Activated CD4-positive, alpha-beta T cell treated with anti-CD3 and anti-CD28 coated beads, Interleukin-2, amount 50 U/mL, for 4 hours (primary cell): Measurements from ENCODE around the gene KCTD6.

ENCODE experiments used
- DNase-seq, 2 experiments: peaks; one replicate each; pipeline ENCODE4 v3.0.0-alpha.2; 2020

Gene KCTD6

DNA sequence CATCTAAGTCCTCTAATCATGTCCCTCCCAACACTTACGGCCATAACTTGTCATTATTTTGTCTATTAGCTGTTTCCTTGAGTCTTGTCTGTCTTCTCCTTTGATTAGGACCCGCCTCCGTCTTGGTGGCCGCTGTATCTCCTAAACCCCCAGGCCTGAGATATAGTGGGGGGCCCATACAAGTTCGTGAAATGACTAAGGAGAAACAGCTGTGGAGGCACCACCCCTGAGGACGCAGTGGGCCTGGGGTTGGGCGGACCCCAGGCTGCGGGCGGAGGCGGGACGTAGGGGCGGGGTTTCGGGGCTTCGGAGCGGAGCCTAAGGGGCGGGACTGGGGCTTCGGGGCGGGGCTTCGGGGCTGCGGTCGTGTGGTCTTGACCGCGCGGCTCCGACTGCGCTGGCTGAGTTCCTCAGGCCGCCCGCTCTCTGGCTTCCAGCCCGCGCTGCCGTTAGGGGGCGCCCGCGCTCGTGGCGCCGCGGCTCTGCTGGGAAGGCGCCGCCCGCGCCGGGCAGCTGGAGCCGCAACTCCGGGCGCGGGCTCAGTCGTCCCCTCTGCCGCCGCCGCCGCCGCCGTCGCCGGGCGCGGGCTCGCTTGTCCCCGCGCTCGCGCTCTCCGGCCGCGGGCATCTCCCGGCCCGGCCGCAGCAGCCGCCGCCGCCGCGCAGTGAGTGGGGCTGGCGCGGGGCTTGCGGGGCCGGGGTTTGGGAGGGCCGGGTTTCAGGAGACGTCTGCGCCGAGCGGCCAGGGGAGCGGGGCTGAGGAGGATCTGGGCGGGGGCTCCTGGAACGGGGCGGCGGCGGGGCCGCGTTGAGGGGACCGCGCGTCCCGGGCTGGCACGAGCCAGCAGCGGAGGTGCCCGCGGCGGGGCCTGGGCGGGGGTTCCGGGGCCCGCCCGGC is at the start of gene KCTD6:
Gene KCTD6, plus strand, starts transcription at position 591 of the 897 bp plus-strand sequence. CDS start 6,660 bp downstream, outside the sequence.
- DNase-seq: peak; percentile 78 to 80

DNA sequence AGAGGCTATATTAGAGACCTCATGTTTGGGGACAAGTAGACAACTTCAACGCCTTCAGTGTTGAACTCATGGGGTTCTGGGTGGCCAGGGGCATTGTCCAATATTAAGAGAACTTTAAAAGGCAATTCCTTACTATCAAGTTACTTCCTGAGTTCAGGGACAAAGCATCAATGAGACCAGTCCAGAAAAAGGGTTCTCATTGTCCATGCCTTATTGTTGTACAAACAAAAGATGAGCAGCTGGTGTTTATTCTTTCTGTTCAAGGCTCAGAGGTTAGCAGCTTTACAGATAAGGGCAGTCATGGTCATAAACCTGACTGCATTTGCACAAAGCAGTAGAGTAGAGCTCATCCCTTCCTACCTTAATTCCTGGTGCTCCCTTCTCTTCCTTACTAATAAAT is 39.7 kb upstream of the KCTD6 start:
- no peak for DNase-seq

DNA sequence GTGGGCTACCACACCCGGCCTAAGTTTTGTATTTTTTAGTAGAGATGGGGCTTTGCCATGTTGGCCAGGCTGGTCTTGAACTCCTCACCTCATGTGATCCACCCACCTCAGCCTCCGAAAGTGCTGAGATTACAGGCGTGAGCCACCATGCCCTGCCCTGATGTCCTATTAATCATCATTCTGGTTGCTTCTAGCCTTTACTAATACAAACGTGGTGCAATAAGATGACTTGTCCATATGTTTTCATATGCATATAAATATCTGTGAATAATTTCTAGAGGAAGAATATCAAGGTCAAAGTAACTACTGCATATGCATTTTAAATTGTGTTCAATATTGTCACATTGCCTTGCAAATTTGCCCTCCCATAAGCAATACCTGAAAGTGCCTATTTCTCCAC is 32.7 kb upstream of the KCTD6 start:
- no peak for DNase-seq

DNA sequence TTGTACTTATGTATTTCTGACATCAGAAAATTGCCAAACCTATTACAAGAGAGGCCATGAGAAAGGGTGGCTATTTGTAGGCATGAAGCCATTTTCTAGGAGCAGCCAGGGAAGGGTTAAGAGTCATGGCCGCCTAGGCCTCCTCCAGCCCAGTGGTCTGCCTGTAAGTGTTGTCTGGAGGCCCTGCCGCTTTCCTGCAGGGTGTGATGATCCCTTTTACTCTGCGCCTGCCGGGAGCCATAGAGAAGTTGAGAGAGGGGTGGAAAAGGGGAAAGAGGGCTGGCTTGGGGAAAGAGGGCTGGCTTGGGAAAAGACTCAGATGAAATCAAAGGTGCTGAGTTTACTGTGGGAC is 29.1 kb upstream of the KCTD6 start:
- no peak for DNase-seq

DNA sequence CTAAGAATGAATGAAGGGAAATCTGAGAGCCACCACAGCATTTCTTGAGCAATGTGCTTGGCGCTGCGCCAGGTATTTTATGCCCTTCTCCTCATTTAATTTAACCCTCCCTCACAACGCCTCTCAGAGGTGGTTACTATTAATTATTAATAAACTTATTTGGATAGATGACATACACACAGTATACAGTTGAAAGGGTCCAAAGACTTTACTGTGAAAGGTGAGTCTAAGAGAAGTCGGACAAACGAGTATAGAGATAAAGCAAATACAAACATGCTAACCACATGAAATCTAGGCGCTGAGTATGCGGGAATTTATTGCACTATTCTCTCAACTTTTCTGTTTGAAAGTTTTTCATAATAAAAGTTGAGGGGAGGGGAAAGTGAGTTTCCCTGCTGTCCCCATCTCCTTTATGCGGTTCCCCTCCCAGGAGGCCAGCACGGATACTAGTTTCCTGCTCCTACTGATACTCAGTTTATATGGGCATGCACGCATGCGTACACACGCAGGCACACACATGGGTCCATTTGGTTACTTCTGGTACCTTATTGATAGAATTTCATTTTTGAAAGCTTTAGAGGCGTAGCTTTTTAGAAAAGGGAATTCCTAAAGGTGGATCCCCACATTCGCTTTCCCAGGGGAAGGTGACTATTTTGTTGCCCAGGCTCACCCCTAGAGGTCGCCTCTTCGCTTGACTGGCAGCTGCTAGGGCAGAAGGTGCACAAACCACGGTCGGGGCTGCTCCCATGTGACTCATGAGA is 28.5 kb upstream of the KCTD6 start:
- peak; percentile 63 to 67 for DNase-seq

DNA sequence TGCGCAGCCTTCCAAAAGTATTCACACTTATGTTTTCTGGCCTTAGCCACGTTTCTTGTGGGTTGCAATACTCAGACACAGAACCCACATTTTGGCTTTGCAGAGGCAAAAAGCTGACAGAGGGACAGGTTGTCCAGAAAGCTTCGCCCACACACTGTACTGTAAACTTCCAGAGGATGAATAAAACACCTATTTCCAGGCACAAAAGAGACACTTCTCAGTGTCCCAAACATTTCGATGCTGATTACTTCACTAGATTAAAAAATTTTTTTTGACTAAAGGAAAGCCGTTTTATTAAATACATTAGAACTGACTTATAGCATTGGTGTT is 28.0 kb upstream of the KCTD6 start:
- no peak for DNase-seq

DNA sequence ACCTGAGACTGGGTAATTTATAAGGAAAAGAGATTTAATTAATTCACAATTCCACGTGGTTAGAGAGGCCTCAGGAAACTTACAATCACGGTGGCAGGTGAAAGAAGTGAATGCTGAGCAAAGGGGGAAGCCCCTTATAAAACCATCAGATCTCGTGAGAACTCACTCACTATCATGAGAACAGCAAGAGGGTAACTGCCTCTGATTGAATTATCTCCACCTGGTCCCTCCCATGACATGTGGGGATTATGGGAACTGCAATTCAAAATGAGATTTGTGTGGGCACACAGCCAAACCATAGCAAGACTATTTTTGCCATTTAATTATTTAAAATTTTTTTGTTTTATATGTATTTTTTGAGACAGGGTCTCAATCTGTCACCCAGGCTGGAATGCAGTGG is 27.0 kb upstream of the KCTD6 start:
- DNase-seq: no peak

DNA sequence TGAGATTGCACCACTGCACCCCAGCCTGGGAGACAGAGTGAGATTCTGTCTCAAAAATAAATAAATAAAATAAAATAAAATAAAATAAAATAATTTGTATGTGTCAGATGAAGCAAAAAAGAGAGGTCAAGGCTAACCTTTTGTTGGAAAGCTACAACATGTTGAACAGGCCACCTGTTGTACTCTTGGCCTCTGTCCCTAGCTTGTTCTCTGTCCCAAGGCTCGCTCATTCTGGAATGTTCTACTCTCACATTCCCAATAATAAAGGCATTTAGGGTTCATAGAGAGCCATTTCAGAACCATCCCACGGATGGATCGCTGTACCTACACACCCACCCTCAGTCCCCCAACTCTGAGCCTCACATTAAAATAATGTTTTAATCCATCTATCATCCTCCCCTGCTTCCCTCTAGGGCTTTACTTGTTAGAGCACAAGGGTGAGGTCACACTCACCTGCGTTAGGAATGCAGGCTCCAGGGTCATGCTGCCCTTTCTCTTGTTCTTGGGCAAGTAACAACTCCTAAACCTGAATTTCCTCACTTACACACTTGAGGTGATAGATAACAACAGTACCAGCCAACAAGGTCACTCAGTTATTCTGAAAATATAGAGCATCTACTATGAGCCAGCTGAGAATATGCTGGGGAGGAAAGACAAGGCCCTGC is 24.9 kb upstream of the KCTD6 start:
- DNase-seq: no peak

DNA sequence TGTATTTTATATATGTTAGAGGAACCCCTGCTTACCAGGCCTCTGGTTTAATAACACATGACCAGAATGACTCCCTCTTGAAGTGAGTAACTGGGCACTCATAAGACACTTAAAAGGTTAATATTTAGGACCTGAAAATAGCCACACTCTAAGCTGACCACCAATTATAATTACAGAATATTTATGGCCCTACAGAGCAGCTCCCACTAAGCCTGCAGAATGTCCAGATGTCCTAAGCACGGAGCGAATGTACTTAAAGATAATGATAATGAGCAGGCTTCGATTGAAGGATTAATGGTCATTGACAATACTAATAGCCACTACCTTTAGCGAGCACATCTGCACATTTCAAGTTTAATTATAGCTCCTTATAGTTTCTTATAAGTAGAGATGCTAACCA is 22.8 kb upstream of the KCTD6 start:
- no peak for DNase-seq

DNA sequence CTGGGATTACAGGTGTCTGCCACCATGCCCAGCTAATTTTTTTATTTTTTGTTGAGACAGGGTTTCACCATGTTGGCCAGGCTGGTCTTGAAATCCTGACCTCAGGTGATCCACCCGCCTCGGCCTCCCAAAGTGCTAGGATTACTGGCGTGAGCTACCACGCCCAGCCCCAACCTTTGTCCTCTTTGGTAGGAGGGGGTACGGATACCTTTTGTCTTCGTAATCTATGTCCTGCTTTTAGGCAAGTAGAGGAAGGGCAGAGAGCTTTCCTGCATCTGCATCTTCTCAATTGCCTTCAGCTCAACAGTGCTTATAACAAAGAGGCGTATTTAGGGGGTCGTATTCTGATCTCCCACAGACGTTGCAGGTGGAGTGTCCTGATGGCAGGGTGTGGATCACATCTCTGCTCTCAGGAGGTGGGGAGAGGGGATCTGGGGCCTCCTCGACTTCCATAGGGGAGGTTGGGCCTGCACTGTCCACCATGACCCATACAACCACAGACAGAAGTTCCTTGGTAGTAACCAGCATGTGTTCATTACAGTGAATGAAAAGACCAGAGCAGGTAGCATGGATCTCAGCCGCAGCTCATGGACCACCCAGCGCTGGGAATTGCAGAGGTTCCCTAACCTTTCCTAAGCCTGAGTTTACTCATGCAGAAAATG is 21.4 kb upstream of the KCTD6 start:
- DNase-seq: no peak

DNA sequence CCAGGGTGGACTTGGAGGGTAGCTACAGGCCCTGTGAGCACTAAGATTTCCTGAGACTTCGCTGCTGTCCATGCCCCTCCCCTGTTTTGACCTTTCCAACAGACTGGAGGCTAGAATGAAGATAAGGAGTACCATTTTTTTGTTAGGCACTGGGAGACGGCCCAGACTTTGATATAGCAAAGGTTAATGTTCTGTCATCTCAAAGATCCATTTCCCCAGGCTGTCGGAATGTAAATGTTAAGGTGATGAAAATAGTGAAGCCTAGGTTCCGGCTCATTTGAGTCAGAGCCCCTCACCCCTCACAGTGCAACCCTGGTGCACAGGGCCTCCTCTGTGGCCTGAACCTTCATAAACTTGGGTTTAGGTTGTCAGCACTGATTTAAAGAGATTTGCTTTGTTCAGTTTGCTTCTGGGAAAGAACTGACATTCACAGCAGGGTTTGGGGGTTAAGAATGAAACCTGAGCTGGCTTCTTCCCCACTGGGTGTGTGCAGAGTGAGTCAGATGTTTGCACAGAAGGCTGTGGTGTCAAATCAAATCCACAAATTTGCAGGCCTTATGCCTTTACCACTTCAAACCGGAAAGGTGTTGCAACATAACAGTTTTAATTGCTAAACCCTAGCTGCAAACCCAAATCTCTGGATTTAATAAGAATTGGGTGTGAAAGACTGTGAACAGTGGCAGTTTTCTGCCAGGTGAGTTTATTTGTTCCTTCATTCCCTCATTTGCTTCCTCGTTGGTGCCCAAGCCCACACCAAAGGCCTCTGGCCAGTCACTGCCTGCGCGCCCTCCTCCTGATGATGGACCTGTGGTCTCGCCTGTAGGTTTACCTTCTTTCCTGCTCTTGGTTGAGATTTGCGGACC is 20.6 kb upstream of the KCTD6 start:
- DNase-seq: no peak

DNA sequence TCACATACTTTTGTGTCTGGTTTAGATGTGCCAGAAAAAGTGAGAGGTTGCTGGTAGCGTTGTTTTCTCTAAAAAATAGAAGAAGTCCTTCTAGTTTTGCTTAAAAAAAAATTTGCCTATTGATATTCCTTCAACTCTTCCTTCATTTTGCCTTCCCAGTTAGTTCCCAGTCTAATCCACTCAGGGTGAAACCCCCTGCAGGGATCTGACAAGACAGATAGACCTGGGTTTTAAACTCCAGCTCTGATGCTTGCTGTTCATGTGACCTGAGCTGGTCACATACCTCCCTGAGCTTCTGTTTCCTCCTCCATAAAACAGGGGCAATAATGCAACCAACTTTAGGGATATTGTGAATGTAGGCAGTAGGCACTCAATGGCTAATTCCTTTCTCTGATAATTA is 18.6 kb upstream of the KCTD6 start:
- DNase-seq: no peak

DNA sequence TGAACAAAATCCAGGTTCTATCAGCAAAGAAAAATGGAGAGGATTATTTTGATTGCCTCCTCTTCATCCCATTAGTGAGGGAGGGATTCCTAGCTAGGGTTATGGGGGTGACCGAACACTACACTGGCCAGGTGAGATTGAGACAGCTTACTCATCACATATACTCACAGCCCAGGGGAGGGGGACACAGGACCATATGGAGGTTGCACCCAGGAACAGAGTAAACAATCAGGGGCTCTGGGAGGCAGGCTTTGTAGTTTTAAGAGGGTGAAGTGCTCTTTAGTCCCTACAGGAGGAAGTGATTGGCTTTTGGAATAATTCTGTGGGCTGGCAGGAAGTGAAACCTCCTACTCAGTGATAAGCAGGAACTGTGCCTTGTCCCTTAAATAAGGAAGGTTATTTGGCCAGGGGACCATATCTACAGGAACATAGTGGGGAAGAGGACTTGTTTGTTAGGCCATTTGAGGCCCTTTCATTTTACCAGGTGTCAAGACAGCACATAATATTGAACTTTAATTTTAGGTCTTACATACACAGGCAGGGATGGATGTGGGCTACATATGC is 17.5 kb upstream of the KCTD6 start:
- DNase-seq: no peak

DNA sequence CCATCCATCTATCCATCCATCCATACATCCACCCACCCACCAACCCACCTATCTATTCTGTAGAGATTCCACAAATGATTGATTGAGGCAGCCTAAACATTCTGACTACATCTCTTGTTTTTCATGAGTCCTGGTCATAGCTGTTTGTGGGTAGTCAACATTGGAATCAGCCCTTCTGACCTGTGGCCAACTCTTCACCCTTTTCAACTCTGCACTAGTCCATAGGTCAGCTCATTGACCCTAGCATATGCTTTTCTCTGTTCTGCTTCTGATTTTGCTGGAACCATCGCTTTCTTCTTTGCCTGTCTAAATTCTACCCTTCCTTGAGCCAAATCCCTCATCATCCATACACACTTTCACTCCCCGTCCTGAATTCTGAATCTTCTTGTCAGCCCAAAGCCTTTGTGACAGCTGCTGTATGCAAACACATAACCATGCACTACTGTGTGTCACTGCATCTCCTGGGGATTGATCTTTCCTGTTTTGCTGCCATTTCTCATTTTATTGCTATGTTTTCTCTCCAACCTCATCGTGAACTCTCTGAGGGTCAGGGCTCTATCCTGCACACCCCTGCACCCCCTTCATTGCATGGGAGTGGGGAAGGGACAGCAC is 16.8 kb upstream of the KCTD6 start:
- no peak for DNase-seq

DNA sequence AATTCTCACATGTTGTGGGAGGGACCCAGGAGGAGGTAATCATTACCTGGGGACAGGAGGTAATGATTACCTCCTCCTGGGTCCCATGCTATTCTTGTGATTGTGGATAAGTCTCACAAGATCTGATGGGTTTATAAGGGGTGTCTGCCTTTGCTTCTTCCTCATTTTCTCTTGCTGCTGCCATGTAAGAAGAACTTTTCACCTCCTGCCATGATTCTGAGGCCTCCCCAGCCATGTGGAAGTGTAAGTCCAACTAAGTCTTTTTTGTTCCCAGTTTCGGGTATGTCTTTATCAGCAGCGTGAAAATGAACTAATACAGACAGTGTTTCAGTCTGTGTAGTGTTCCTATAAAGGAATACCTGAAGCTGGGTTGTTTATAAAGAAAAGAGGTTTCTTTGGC is 13.1 kb upstream of the KCTD6 start:
- no peak for DNase-seq

DNA sequence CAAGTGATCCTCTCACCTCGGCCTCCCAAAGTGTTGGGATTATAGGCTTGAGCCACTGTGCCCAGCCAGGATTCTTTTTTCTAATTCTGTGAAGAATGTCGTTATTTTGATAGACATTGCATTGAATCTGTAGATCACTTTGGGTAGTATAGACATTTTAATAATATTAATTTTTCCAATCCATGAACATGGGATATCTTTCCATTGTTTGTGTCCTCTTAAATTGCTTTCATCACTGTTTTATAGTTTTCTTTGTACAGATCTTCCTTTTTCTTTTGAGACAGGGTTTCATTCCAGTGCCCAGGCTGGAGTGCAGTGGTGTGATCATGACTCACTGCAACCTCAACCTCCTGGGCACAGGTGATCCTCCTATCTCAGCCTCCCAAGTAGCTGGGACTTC is 11.6 kb upstream of the KCTD6 start:
- no peak for DNase-seq

DNA sequence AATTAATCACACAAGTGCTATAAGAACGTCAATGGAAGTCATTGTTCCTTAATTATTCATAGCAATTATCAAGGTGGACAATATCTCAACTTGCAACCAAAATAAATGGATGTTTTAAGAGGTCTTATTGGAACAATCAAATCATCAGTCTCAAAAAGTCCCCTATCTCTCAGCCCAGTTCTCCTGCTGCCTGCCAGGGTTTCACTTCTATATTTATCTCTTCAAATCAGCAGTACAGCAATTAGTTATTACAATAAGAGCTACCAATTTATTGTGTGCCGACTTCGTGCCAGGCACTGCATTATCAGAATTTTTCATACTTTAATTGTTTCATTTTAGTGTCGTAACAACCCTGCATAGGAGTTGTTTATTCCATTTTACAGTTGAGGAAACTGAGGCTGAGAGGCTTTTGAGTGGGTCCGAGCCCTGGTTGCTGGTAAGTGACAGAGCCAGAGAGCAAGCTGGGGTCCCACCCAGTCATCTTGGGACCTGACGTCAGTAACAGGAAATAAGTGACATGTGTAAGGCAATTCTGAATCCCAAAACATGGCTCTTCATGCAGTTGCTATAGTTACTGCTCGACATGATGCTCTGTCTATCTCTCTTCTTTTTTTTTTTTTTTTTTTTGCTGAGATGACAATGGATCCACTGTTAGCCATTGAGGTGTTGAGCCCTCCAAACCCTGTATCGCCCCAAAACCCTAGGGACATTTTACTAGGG is 8.8 kb upstream of the KCTD6 start:
- no peak for DNase-seq

DNA sequence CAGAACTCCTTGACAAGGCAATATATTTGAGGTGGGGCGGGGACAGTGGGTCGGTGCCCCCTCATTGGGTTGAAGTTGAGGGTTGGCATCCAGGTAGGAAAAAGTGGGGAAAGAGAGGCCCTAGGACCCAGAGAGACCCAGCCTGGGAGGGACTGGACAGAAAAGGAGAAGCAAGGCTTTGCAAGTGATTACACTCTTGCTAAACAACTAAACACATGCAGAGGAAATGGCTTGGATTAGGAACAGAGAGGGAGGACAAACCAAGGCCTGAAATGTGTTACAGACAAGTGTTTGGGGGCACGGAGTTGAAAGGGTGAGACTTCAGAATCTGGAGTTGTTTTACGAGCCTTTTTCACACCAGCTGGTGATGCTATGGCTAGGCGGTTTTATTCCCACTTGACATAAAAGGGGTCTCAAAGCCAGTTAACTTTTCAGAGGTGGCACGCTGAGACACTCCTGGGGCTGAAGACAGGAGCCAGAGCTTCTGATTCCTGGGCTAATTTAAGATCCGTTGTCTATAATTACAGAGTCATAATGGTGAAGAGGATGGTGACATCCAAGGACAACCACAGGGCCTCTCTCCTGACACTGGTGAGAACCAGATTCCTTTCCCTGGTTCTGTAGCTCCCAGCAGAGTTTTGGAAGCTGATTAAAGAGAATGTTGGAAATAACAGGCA is 7.7 kb upstream of the KCTD6 start:
- no peak for DNase-seq

DNA sequence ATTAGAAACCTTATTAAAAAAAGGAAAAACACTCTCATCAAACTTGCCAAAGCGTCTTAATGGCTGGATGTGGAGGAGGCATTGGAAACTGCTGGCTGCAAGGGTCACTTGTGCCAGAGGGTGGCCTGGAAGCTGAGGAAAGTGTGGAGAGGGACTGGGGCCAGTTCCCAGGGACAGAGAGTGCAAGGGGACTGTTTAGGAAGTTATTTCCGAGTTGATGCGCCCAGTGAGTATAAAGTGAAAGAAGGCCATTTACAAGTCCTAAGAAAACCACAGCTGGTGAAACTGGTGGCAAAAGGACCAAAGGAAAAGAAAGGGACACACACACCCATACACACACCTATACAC is 7.2 kb upstream of the KCTD6 start:
- no peak for DNase-seq

DNA sequence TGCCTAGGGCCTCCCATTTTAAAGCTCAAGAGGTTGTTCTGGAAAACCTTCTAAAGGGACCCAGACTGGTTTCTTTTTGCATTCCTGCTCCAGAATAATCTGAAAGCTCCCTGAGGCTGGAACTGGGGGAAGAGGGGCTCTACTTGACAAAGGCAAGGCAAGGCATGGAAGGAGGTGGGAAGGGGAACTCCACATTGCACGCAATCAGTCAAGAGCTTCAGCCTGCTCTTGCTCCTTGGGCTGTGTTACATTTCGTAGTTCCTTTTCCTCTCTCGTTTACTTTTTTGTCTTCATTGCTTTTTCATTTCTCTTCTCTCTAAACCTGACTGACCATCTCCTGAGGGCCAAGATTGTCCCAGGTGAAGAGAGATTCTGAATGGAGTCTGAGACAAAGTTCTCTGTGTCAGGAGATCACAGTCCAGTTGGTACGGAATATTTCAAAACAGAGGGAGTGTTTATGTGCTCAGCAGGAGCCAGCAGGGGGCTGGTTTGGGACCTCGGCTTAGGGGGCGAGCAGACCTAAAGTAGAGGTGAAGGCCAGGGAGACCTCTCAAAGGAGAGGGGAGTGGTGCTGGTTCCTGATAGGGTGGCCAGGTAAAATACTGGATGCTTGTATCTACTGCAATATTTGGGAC is 6.0 kb upstream of the KCTD6 start:
- no peak for DNase-seq
